Stomach (tissue), 9 donors: Measurements from ENCODE around the gene LIMA1. TPM values are rescaled to one million over a fixed set of nuclear protein-coding genes. Genes with fewer than 3 reads are reported as not detected.
"Not testable (repeated sequence)": the region's sequence is repeated elsewhere in the genome, so short reads cannot be mapped to it uniquely, and the experiment has no call there.

Experiments used
- DNase-seq, 2 donors: peaks; one replicate each; pipeline versions ENCODE4 v3.0.0 to v3.0.0-alpha.2; 2013 to 2019
- H3K27ac ChIP-seq, 5 donors: fragments of 200-600 bp in 4 of 5; sonication (generic) in 4 of 5; one replicate each; pipeline ENCODE4 v1.5.1; 2013 to 2019; ENCODE audit warnings: mild to moderate bottlenecking in 1 of 5, moderate library complexity in 1 of 5
- H3K27me3 ChIP-seq, 3 donors: fragments of 200-600 bp; sonication (generic); one replicate each; pipeline ENCODE4 v1.5.1; 2017 to 2019; ENCODE audit warnings: mixed run types in 1 of 3
- H3K36me3 ChIP-seq, 4 donors: fragments of 200-600 bp; sonication (generic); 1 replicate in 3 of 4; 2 replicates in 1 of 4; pipeline ENCODE4 v1.5.1; 2016 to 2019
- H3K4me1 ChIP-seq, 4 donors: fragments of 200-600 bp; sonication (generic); one replicate each; pipeline ENCODE4 v1.5.1; 2016 to 2019
- H3K4me3 ChIP-seq, 4 donors: fragments of 200-600 bp; sonication (generic) in 3 of 4; one replicate each; pipeline ENCODE4 v1.5.1; 2016 to 2019; ENCODE audit warnings: mild to moderate bottlenecking in 1 of 4
- H3K9me3 ChIP-seq, 4 donors: fragments of 200-600 bp; sonication (generic); one replicate each; pipeline ENCODE4 v1.5.1; 2016 to 2019
- EP300 ChIP-seq: sonication (generic); formaldehyde crosslinking; IDR thresholded peaks from one replicate; pipeline ENCODE4 v1.6.1; 2017; ENCODE audit warnings: antibody characterized with exemption
- POLR2A ChIP-seq, 4 donors: fragments of 450-650 bp; IDR thresholded peaks; one replicate each; pipeline ENCODE4 v1.6.1; 2016; ENCODE audit warnings: antibody characterized with exemption in 4 of 4, control low read depth in 2 of 4, mild to moderate bottlenecking in 1 of 4, moderate library complexity in 1 of 4
- POLR2AphosphoS5 ChIP-seq, 3 donors: sonication (generic); formaldehyde crosslinking; IDR thresholded peaks; one replicate each; pipeline ENCODE4 v1.6.1; 2016; ENCODE audit warnings: antibody characterized with exemption in 3 of 3
- WGBS, 5 donors: extraction: QIAGEN DNeasy Blood & Tissue Kit in 3 of 5; methylation state at CpG; one replicate each; pipeline versions ENCODE4 v1.1.5 to v1.1.7; 2013 to 2018; 5-methylcytosine and 5-hydroxymethylcytosine counted together
- intact Hi-C: fragments of 100-400 bp; cut with DNase I; formaldehyde crosslinking; loops from one replicate; pipeline ENCODE4 v1.15.1; 2023; ENCODE audit warnings: low total_unique reads
- polyA plus RNA-seq, 3 donors: library from polyadenylated mRNA; stranded (reverse); fragments of 200-250 nt; gene quantifications; one replicate each; pipeline ENCODE4 v1.2.3, GENCODE V29; 2013
- total RNA-seq, 5 donors: library from RNA; depleted of rRNA; stranded (reverse); fragments of >200 nt; gene quantifications; one replicate each; pipeline versions ENCODE4 v1.1.0 to v1.2.3, GENCODE V29; 2014 to 2016
- TF ChIP-seq, protein P1 (sequence below), 7 experiments: fragments of 450-650 bp in 4 of 7; fragments of 200-600 bp in 3 of 7; sonication (generic) in 3 of 7; IDR thresholded peaks; one replicate each; pipeline ENCODE4 v1.5.1; 2016 to 2019; ENCODE audit warnings: antibody characterized with exemption in 7 of 7, control low read depth in 2 of 7, mild to moderate bottlenecking in 1 of 7
- donor health status: healthy with polysubstance abuse.
- donor health status: Bipolar disorder and iron deficiency.
- donor health status: healthy.

The LIMA1 gene
- total and polyA plus RNA-seq, 8 donors, result 28.7 to 143 (median 83.2) TPM

DNA sequence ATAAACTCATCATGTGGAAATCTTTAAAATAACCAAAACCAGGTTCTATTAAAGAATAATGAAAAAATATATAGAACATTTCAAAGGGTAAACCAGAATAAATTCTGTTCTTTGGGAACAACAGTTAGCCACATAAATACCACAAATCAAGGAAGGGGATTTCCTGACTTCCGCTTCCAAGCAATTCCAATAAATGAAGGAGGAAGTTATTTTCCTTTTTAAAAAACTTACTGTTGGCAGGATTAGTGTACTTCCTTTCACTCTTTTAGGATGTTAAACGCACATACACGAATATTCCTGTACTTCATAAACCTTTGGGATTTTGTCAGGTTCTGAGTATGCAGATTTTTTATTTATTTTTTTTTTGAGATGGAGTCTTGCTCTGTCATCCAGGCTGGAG, 13.7 kb upstream of the LIMA1 start:
- DNase-seq, result no peak
- WGBS, 5 donors, result 30 to 45% (median 42%) methylated on average over 3 of the region's 3 CpGs
- no peak overlapping the region for H3K4me3 ChIP-seq
- no peaks in the 10 kb centered on the region for H3K27me3 ChIP-seq
- H3K36me3 ChIP-seq, result peaks cover 0 to 13% (median 0%) of the 10 kb centered on the region in 4 donors
- H3K27ac ChIP-seq, result peak overlapping the region in 2 of 5 donors; percentile 34 to 77
- peaks cover 6 to 12% (median 10%) of the 10 kb centered on the region in 4 donors for H3K4me1 ChIP-seq
- no peak for TF ChIP-seq POLR2A (IDR thresholded peaks at IDR 0.05)
- TF ChIP-seq, protein P1, sequence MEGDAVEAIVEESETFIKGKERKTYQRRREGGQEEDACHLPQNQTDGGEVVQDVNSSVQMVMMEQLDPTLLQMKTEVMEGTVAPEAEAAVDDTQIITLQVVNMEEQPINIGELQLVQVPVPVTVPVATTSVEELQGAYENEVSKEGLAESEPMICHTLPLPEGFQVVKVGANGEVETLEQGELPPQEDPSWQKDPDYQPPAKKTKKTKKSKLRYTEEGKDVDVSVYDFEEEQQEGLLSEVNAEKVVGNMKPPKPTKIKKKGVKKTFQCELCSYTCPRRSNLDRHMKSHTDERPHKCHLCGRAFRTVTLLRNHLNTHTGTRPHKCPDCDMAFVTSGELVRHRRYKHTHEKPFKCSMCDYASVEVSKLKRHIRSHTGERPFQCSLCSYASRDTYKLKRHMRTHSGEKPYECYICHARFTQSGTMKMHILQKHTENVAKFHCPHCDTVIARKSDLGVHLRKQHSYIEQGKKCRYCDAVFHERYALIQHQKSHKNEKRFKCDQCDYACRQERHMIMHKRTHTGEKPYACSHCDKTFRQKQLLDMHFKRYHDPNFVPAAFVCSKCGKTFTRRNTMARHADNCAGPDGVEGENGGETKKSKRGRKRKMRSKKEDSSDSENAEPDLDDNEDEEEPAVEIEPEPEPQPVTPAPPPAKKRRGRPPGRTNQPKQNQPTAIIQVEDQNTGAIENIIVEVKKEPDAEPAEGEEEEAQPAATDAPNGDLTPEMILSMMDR (IDR thresholded peaks at IDR 0.05), result no peak
- TF ChIP-seq EP300, result no peak
- no peak for TF ChIP-seq POLR2AphosphoS5 (IDR thresholded peaks at IDR 0.05)
- H3K9me3 ChIP-seq, result no peaks in the 10 kb centered on the region
- intact Hi-C loops, result no loop called here

DNA sequence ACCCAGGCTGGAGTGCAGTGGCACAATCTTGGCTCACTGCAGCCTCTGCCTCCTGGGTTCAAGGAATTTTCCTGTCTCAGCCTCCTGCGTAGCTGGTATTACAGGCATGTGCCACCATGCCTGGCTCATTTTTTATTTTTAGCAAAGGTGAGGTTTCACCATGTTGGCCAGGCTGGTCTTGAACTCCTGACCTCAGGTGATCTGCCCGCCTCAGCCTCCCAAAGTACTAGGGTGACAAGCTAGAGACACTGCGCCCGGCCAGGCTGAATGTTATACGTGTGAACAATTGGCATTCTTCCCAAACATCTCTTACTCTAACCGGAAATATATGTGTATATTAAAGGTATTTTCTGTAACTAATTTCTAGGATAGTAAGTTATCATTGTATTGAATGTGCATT, 13.2 kb upstream of the LIMA1 start:
- WGBS, 5 donors, result 72 to 89% (median 75%) methylated on average over 6 of the region's 6 CpGs
- intact Hi-C loops, result no loop called here

DNA sequence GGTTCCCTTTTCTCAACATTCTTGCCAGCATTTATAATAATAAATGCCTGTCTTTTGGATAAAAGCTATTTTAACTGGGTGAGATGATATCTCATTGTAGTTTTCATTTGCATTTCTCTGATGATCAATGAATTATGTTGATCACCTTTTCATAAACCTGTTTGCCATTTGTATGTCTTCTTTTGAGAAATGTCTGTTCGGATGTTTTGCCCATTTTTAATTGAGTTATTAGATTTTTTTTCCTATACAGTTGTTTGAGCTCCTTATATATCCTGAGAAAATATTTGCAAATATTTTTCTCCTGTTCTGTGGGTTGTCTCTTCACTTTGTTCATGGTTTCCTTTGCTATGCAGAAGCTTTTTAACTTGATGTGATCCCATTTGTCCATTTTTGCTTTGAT, 8.1 kb upstream of the LIMA1 start:
- H3K27ac ChIP-seq, result no peak overlapping the region
- no peaks in the 10 kb centered on the region for H3K9me3 ChIP-seq
- peaks cover 0 to 13% (median 0%) of the 10 kb centered on the region in 4 donors for H3K36me3 ChIP-seq
- peaks cover 0 to 3% (median under 1%) of the 10 kb centered on the region in 4 donors for H3K4me1 ChIP-seq
- TF ChIP-seq, protein P1 (IDR thresholded peaks at IDR 0.05), result no peak
- no peak for TF ChIP-seq POLR2AphosphoS5 (IDR thresholded peaks at IDR 0.05)
- TF ChIP-seq POLR2A (IDR thresholded peaks at IDR 0.05), result no peak
- TF ChIP-seq EP300, result no peak
- intact Hi-C loops, result no loop called here
- no peak for DNase-seq
- no peak overlapping the region for H3K4me3 ChIP-seq
- WGBS, 5 donors, result 97 to 100% (median 100%) methylated on average over 1 of the region's 1 CpG
- no peaks in the 10 kb centered on the region for H3K27me3 ChIP-seq

More for the DNA sequence above, 13.2 kb upstream of the LIMA1 start:
- H3K4me3 ChIP-seq, result no peak overlapping the region
- no peaks in the 10 kb centered on the region for H3K9me3 ChIP-seq
- DNase-seq, result no peak
- H3K27me3 ChIP-seq, result no peaks in the 10 kb centered on the region
- TF ChIP-seq POLR2A (IDR thresholded peaks at IDR 0.05) (no peak), EP300 (no peak)
- TF ChIP-seq, protein P1 (IDR thresholded peaks at IDR 0.05), result no peak
- peak overlapping the region in 2 of 5 donors; percentile 34 to 77 for H3K27ac ChIP-seq
- peaks cover 6 to 12% (median 10%) of the 10 kb centered on the region in 4 donors for H3K4me1 ChIP-seq
- peaks cover 0 to 13% (median 0%) of the 10 kb centered on the region in 4 donors for H3K36me3 ChIP-seq

DNA sequence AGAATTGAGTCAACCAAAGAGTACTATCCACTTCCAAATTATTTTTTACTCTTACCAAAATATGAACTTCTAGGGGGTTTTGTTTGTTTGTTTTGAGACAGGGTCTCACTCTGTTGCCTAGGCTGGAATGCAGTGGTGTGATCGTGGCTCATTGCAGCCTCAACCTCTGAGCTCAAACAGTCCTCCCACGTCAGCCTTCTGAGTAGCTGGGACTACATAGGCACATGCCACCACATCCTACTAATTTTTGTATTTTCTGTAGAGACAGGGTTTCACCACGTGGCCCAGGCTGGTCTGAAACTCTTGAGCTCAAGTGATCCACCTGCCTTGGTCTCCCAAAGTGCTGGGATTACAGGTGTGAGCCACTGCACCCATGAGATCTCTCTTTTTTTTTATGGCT, 7.4 kb upstream of the LIMA1 start:
- intact Hi-C loops, H3K4me3 ChIP-seq, DNase-seq, H3K4me1 ChIP-seq, H3K27me3 ChIP-seq, H3K9me3 ChIP-seq, H3K27ac ChIP-seq, H3K36me3 ChIP-seq: not testable (repeated sequence)
- 80 to 87% (median 82%) methylated on average over 3 of the region's 3 CpGs for WGBS, 5 donors

DNA sequence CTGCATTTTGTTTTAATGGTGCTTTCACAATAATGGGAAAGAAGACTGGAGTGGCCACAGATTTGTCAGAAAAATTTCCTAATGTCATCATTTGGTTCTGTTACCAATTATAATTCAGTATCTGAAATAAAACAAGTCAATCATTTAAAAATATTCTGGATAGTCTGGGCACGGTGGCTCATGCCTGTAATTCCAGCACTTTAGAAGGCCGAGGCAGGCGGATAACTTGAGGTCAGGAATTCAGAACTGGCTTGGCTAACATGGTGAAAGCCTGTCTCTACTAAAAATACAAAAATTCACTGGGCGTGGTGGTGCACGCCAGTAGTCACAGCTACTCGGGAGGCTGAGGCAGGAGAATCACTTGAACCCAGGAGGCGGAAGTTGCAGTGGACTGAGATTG, 4.0 kb upstream of the LIMA1 start:
- Histone ChIP-seq H3K4me1 (peaks cover 18 to 37% (median 23%) of the 10 kb centered on the region in 4 donors), H3K36me3 (no peaks in the 10 kb centered on the region), H3K27ac (no peak overlapping the region), H3K27me3 (no peaks in the 10 kb centered on the region), H3K4me3 (no peak overlapping the region), H3K9me3 (no peaks in the 10 kb centered on the region)
- DNase-seq, result no peak
- intact Hi-C loops, result no loop called here
- no peak for TF ChIP-seq POLR2A (IDR thresholded peaks at IDR 0.05)
- WGBS, 5 donors, result 87 to 96% (median 95%) methylated on average over 7 of the region's 7 CpGs
